HG03460 (cell line): Measurements from ENCODE around the gene DMRT1.

Experiments used
- ATAC-seq: cut with Tn5 transposase; IDR thresholded peaks from one replicate; pipeline ENCODE4 v1.9.1; 2021; ENCODE audit not compliant: unreplicated experiment

The DMRT1 gene

GRCh38 chr9:841371-842209 lies at the start of gene DMRT1:
Gene DMRT1, plus strand, starts transcription at chr9:841697. Its CDS starts 142 bp downstream, at chr9:841839.
- no peak for ATAC-seq

- ATAC-seq: no peak
Observed at GRCh38 chr9:792331-793260, 48.9 kb upstream of the DMRT1 start.

GRCh38 chr9:794386-794785 lies 47.1 kb upstream of the DMRT1 start:
- no peak for ATAC-seq

- ATAC-seq: no peak
Observed at GRCh38 chr9:795869-796268, 45.6 kb upstream of the DMRT1 start.

- ATAC-seq: no peak
Observed at GRCh38 chr9:800591-801150, 40.8 kb upstream of the DMRT1 start.

- ATAC-seq: no peak
Observed at GRCh38 chr9:801399-802071, 40.0 kb upstream of the DMRT1 start.

GRCh38 chr9:804026-804425 lies 37.5 kb upstream of the DMRT1 start:
- no peak for ATAC-seq

- ATAC-seq: no peak
Observed at GRCh38 chr9:805151-805550, 36.3 kb upstream of the DMRT1 start.

GRCh38 chr9:806285-807156 lies 35.0 kb upstream of the DMRT1 start:
- ATAC-seq: no peak

GRCh38 chr9:811106-811531 lies 30.4 kb upstream of the DMRT1 start:
- ATAC-seq: no peak

- no peak for ATAC-seq
Observed at GRCh38 chr9:818958-819357, 22.5 kb upstream of the DMRT1 start.

- no peak for ATAC-seq
Observed at GRCh38 chr9:826500-827280, 14.8 kb upstream of the DMRT1 start.

GRCh38 chr9:840343-840742 lies 1.2 kb upstream of the DMRT1 start:
- no peak for ATAC-seq

GRCh38 chr9:842635-843426 lies 1.3 kb downstream of the DMRT1 start:
- no peak for ATAC-seq

GRCh38 chr9:843427-843785 lies 1.9 kb downstream of the DMRT1 start:
- ATAC-seq: no peak

- ATAC-seq: no peak
Observed at GRCh38 chr9:846852-847251, 5.4 kb downstream of the DMRT1 start.

GRCh38 chr9:847505-847904 lies 6.0 kb downstream of the DMRT1 start:
- no peak for ATAC-seq

- ATAC-seq: no peak
Observed at GRCh38 chr9:849431-849830, 7.9 kb downstream of the DMRT1 start.

- no peak for ATAC-seq
Observed at GRCh38 chr9:852539-852938, 11.0 kb downstream of the DMRT1 start.
